H1 (cell line): ENCODE measurements around the gene S100A11.

Source experiments
- EGR1 ChIP-seq: IDR thresholded peaks from 2 replicates; pipeline ENCODE4 v1.6.1; 2011; ENCODE audit warnings: low read depth, low read length, borderline replicate concordance
- GABPA ChIP-seq: IDR thresholded peaks from 2 replicates; pipeline ENCODE4 v1.6.1; 2011; ENCODE audit warnings: mild to moderate bottlenecking, low read length, moderate library complexity, borderline replicate concordance; ENCODE audit not compliant: insufficient read depth
- POLR2A ChIP-seq, 2 experiments: IDR thresholded peaks; 1 replicate in 1 of 2; 2 replicates in 1 of 2; pipeline ENCODE4 v1.6.1; 2011; ENCODE audit warnings: low read depth in 2 of 2, low read length in 2 of 2, mild to moderate bottlenecking in 2 of 2; ENCODE audit errors: control extremely low read depth in 1 of 2
- SRF ChIP-seq: IDR thresholded peaks from 2 replicates; pipeline ENCODE4 v1.6.1; 2011; ENCODE audit warnings: mild to moderate bottlenecking, low read depth, low read length, moderate library complexity
- ZNF274 ChIP-seq: IDR thresholded peaks from 2 replicates; pipeline ENCODE4 v1.7.0; 2012; ENCODE audit warnings: low read length, borderline replicate concordance; ENCODE audit errors: extremely low read depth
- TF ChIP-seq, protein P1 (sequence below), 3 experiments: IDR thresholded peaks; 1 replicate in 2 of 3; 2 replicates in 1 of 3; pipeline versions ENCODE4 v1.5.1 to v1.6.1; 2011; ENCODE audit warnings: low read length in 3 of 3, mild to moderate bottlenecking in 3 of 3, inconsistent platforms in 2 of 3, low read depth in 1 of 3, moderate library complexity in 1 of 3; ENCODE audit not compliant: insufficient read depth in 1 of 3; ENCODE audit errors: control extremely low read depth in 1 of 3
- TF ChIP-seq, protein P2 (sequence below): IDR thresholded peaks from 2 replicates; pipeline ENCODE4 v1.6.1; 2011; ENCODE audit warnings: low read depth, mild to moderate bottlenecking, low read length; ENCODE audit not compliant: insufficient read depth
- TF ChIP-seq, protein P3 (sequence below): IDR thresholded peaks from 2 replicates; pipeline ENCODE4 v1.6.1; 2012; ENCODE audit warnings: inconsistent platforms

DNA sequence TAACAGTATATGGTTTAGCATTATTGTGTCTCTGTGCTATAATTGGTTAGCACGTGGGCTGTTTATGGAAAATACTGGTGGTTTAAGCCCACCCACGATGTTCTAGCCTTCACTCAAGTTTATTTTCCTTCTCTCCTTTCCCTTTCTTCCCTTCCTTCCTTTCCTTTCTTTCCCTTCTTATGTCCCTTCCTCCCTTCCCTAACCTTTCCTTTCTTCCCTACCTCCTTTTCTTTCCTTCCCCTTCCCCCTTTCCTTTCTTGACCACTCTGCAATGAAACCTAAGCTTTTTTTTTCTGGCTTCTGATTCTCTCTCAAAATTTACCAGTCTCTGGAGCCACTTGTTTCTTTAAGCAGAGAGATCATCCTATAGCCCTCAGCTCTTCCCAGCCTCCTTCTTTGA is 29.8 kb downstream of the S100A11 start:
- no peak for TF ChIP-seq POLR2A (IDR thresholded peaks at IDR 0.05; ENCODE audit: control extremely low read depth in 1 of 2, low read depth in 2 of 2, low read length in 2 of 2)
- TF ChIP-seq, protein P1, sequence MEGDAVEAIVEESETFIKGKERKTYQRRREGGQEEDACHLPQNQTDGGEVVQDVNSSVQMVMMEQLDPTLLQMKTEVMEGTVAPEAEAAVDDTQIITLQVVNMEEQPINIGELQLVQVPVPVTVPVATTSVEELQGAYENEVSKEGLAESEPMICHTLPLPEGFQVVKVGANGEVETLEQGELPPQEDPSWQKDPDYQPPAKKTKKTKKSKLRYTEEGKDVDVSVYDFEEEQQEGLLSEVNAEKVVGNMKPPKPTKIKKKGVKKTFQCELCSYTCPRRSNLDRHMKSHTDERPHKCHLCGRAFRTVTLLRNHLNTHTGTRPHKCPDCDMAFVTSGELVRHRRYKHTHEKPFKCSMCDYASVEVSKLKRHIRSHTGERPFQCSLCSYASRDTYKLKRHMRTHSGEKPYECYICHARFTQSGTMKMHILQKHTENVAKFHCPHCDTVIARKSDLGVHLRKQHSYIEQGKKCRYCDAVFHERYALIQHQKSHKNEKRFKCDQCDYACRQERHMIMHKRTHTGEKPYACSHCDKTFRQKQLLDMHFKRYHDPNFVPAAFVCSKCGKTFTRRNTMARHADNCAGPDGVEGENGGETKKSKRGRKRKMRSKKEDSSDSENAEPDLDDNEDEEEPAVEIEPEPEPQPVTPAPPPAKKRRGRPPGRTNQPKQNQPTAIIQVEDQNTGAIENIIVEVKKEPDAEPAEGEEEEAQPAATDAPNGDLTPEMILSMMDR (IDR thresholded peaks at IDR 0.05; ENCODE audit: control extremely low read depth in 1 of 3, insufficient read depth in 1 of 3, low read depth in 1 of 3, low read length in 3 of 3) = no peak
- TF ChIP-seq SRF = no peak
- TF ChIP-seq, protein P2, sequence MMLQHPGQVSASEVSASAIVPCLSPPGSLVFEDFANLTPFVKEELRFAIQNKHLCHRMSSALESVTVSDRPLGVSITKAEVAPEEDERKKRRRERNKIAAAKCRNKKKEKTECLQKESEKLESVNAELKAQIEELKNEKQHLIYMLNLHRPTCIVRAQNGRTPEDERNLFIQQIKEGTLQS = no peak
- TF ChIP-seq EGR1 = no peak
- no peak for TF ChIP-seq ZNF274
- TF ChIP-seq, protein P3, sequence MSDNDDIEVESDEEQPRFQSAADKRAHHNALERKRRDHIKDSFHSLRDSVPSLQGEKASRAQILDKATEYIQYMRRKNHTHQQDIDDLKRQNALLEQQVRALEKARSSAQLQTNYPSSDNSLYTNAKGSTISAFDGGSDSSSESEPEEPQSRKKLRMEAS = no peak
- TF ChIP-seq GABPA = no peak
